Thymus (tissue), 11 donors: ENCODE measurements around the gene TNFAIP6. TPM values are rescaled to one million over a fixed set of nuclear protein-coding genes. Genes with fewer than 3 reads are reported as not detected.
A peak's percentile ranks its signal among the peaks of the same experiment; 100 is the strongest.

Experiments used
- DNase-seq, 9 donors: peaks; one replicate each; pipeline ENCODE4 v3.0.0-alpha.2; 2013; ENCODE audit warnings: low spot score in 9 of 9, low read depth in 6 of 9, missing footprints in 1 of 9
- H3K27ac ChIP-seq, 2 donors: one replicate each; pipeline ENCODE4 v1.5.1; 2013; ENCODE audit warnings: control low read depth in 1 of 2, low read depth in 1 of 2, low read length in 1 of 2, mild to moderate bottlenecking in 1 of 2, moderate library complexity in 1 of 2
- H3K27me3 ChIP-seq, 2 donors: one replicate each; pipeline ENCODE4 v1.5.1; 2013; ENCODE audit warnings: low read length in 1 of 2; ENCODE audit not compliant: control insufficient read depth in 2 of 2, insufficient read depth in 1 of 2
- H3K36me3 ChIP-seq, 2 donors: one replicate each; pipeline ENCODE4 v1.5.1; 2013; ENCODE audit warnings: low read length in 1 of 2, mild to moderate bottlenecking in 1 of 2, moderate library complexity in 1 of 2; ENCODE audit not compliant: control insufficient read depth in 2 of 2, insufficient read depth in 2 of 2
- H3K4me1 ChIP-seq, 2 donors: one replicate each; pipeline ENCODE4 v1.5.1; 2013; ENCODE audit warnings: low read length in 2 of 2; ENCODE audit not compliant: control insufficient read depth in 2 of 2, insufficient read depth in 2 of 2
- H3K4me3 ChIP-seq, 2 donors: one replicate each; pipeline ENCODE4 v1.5.1; 2013; ENCODE audit warnings: low read length in 2 of 2, control low read depth in 1 of 2, mild to moderate bottlenecking in 1 of 2
- H3K9me3 ChIP-seq, 2 donors: one replicate each; pipeline ENCODE4 v1.5.1; 2013; ENCODE audit warnings: low read length in 1 of 2, mild to moderate bottlenecking in 1 of 2; ENCODE audit not compliant: control insufficient read depth in 2 of 2, insufficient read depth in 1 of 2
- WGBS: extraction: QIAGEN DNeasy Blood & Tissue Kit; methylation state at CpG from one replicate; pipeline ENCODE4 v1.1.7; 2013; 5-methylcytosine and 5-hydroxymethylcytosine counted together
- polyA plus RNA-seq: library from polyadenylated mRNA; stranded (reverse); fragments of 200-250 nt; gene quantifications from one replicate; pipeline ENCODE4 v1.2.3, GENCODE V29; 2013
- total RNA-seq: library from RNA; stranded (reverse); fragments of 120-200 nt; gene quantifications from one replicate; pipeline ENCODE4 v1.2.4, GENCODE V29; 2013
- donor health status: healthy.

TNFAIP6 gene
- total and polyA plus RNA-seq, 2 donors, result 2.3 to 3.3 TPM

- 98% methylated on average over 2 of the region's 2 CpGs for WGBS
- H3K36me3 ChIP-seq, result no peaks in the 10 kb centered on the region
- no peak overlapping the region for H3K27ac ChIP-seq
- no peaks in the 10 kb centered on the region for H3K9me3 ChIP-seq
- no peak for DNase-seq
- H3K4me3 ChIP-seq, result no peak overlapping the region
- no peaks in the 10 kb centered on the region for H3K27me3 ChIP-seq
- no peaks in the 10 kb centered on the region for H3K4me1 ChIP-seq
These were observed 3.4 kb upstream of the TNFAIP6 start for GRCh38 chr2:151353995-151354394.

GRCh38 chr2:151354807-151355206 lies 2.6 kb upstream of the TNFAIP6 start:
- DNase-seq, result no peak

GRCh38 chr2:151358166-151358970 lies 976 bp downstream of the TNFAIP6 start:
- 98% methylated on average over 4 of the region's 4 CpGs for WGBS
- Histone ChIP-seq H3K27ac (no peak overlapping the region), H3K4me1 (no peaks in the 10 kb centered on the region), H3K36me3 (no peaks in the 10 kb centered on the region), H3K9me3 (no peaks in the 10 kb centered on the region), H3K27me3 (no peaks in the 10 kb centered on the region), H3K4me3 (no peak overlapping the region)
- DNase-seq, result no peak

More at GRCh38 chr2:151354807-151355206, 2.6 kb upstream of the TNFAIP6 start:
- Histone ChIP-seq H3K9me3 (no peaks in the 10 kb centered on the region), H3K4me3 (no peak overlapping the region), H3K27me3 (no peaks in the 10 kb centered on the region), H3K4me1 (no peaks in the 10 kb centered on the region), H3K36me3 (no peaks in the 10 kb centered on the region), H3K27ac (no peak overlapping the region)
- 92% methylated on average over 8 of the region's 8 CpGs for WGBS

DNA sequence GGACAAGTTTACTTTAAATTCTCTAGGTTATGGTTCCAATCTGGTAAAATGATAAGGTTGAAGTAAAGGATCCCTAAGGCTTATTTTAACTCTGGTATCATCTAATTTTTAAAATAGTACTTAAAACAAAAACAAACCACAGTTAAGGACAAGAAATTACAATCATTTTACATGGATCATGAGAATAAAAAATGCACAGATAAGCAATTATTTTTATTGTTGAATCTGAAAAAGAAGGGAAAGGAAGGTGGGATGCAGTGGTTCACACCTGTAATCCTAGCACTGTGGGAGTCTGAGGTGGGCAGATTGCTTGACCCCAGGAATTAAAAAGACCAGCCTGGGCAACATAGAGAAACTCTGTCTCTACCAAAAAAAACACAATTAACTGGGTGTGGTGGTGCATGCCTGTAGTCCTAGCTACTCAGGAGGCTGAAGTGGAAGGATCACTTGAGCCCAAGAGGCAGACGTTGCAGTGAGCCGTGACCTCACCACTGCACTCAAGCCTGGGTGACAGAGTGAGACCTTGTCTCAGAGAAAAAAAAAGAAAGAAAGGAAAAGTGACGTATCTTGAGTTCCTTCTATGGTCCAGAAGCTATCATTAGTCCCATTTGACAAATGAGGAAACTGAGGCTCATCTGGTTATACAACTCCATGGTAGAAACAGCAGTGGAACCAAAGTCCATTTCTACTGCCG lies 2.5 kb downstream of the TNFAIP6 start:
- Histone ChIP-seq H3K36me3 (no peaks in the 10 kb centered on the region), H3K27ac (no peak overlapping the region), H3K9me3 (no peaks in the 10 kb centered on the region), H3K4me3 (no peak overlapping the region), H3K27me3 (no peaks in the 10 kb centered on the region), H3K4me1 (no peaks in the 10 kb centered on the region)
- DNase-seq, result no peak
- WGBS, result 96% methylated on average over 4 of the region's 4 CpGs

- no peak overlapping the region for H3K27ac ChIP-seq
- 94% methylated on average over 3 of the region's 3 CpGs for WGBS
These were observed 4.4 kb downstream of the TNFAIP6 start for GRCh38 chr2:151361674-151362370.

DNA sequence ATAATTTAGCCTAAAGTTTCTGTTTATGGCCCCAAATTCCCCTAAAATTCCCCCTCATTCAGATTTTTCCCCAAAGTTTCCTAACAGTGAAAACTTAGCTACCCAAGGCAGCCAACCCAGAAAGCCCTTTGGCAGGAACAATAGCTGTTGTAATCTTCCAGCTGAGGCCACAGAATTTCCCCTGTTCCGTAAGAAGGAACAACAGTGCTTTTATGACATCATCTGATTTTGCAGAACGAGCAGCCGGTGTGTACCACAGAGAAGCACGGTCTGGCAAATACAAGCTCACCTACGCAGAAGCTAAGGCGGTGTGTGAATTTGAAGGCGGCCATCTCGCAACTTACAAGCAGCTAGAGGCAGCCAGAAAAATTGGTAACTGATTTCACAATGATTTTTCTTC lies 6.3 kb downstream of the TNFAIP6 start:
- Histone ChIP-seq H3K4me3 (no peak overlapping the region), H3K27me3 (no peaks in the 10 kb centered on the region), H3K9me3 (no peaks in the 10 kb centered on the region), H3K27ac (no peak overlapping the region), H3K4me1 (no peaks in the 10 kb centered on the region), H3K36me3 (no peaks in the 10 kb centered on the region)
- 71% methylated on average over 8 of the region's 8 CpGs for WGBS
- peak in 2 of 9 donors; percentile 1 to 27 for DNase-seq

More at GRCh38 chr2:151361674-151362370, 4.4 kb downstream of the TNFAIP6 start:
- no peaks in the 10 kb centered on the region for H3K9me3 ChIP-seq
- no peaks in the 10 kb centered on the region for H3K4me1 ChIP-seq
- no peaks in the 10 kb centered on the region for H3K27me3 ChIP-seq
- no peak for DNase-seq
- no peaks in the 10 kb centered on the region for H3K36me3 ChIP-seq
- no peak overlapping the region for H3K4me3 ChIP-seq

DNA sequence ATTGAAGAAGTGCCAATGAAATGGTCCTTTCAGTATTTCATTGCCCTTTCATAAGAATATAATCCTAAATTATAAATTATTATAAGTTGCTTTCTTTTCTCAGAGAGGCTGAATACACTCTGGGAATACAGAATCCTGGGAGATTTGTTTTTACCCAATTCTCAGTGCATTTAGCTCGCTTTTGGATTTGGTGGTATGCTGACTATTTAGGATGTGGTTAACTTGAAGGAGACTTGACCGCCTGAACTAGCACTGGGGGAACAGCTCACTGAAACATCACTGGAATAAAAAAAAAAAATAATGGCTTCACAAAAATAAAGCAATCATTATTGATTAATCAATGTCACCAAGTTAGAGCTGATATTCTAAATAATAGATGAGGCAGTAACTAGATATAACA lies 10.2 kb downstream of the TNFAIP6 start:
- H3K27me3 ChIP-seq, result no peaks in the 10 kb centered on the region
- H3K9me3 ChIP-seq, result no peaks in the 10 kb centered on the region
- 93% methylated on average over 2 of the region's 2 CpGs for WGBS

GRCh38 chr2:151374436-151374835 lies 17.0 kb downstream of the TNFAIP6 start:
- no peaks in the 10 kb centered on the region for H3K36me3 ChIP-seq
- DNase-seq, result no peak
- H3K4me1 ChIP-seq, result peaks cover 0 to 2% of the 10 kb centered on the region in 2 donors
- H3K4me3 ChIP-seq, result no peak overlapping the region
- H3K27me3 ChIP-seq, result no peaks in the 10 kb centered on the region
- 75% methylated on average over 3 of the region's 3 CpGs for WGBS
- no peaks in the 10 kb centered on the region for H3K9me3 ChIP-seq
- H3K27ac ChIP-seq, result no peak overlapping the region

More for the DNA sequence above, 10.2 kb downstream of the TNFAIP6 start:
- H3K4me3 ChIP-seq, result no peak overlapping the region
- H3K4me1 ChIP-seq, result no peaks in the 10 kb centered on the region
- H3K36me3 ChIP-seq, result no peaks in the 10 kb centered on the region
- no peak for DNase-seq
- no peak overlapping the region for H3K27ac ChIP-seq

DNA sequence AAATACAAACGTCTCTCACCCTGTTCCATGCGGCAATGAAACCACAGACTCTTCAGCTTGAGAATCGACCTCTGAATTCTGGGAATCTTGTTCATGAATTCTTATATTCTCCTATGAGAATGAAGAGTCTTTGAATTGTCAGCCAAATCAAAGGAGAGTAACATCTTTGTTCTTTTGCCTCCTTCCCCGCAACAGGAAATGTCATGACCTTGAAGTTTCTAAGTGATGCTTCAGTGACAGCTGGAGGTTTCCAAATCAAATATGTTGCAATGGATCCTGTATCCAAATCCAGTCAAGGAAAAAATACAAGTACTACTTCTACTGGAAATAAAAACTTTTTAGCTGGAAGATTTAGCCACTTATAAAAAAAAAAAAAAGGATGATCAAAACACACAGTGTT lies 21.8 kb downstream of the TNFAIP6 start:
- H3K4me1 ChIP-seq, result peaks cover 0 to 2% of the 10 kb centered on the region in 2 donors
- no peak overlapping the region for H3K4me3 ChIP-seq
- H3K36me3 ChIP-seq, result no peaks in the 10 kb centered on the region
- H3K27ac ChIP-seq, result no peak overlapping the region
- DNase-seq, result peak in 8 of 9 donors; percentile 6 to 63 (median 20)
- H3K27me3 ChIP-seq, result no peaks in the 10 kb centered on the region
- H3K9me3 ChIP-seq, result no peaks in the 10 kb centered on the region
- 20% methylated on average over 4 of the region's 4 CpGs for WGBS
